ENCODE measurements around the gene ACTN4. TPM values are rescaled to one million over a fixed set of nuclear protein-coding genes. Genes with fewer than 3 reads are reported as not detected.

ACTN4 gene
- polyA plus RNA-seq, 6 donors from 2014 or later = 6.8 to 15.8 (median 10.6) TPM

GRCh38 chr19:38692458-38693379 lies 45.3 kb downstream of the ACTN4 start:
- peak overlapping the region in 4 of 8 donors; percentile 42 to 73 (median 60) for H3K4me3 Mint-ChIP-seq
- peaks cover 37 to 76% (median 64%) of the 10 kb centered on the region in 3 donors for H3K4me1 Mint-ChIP-seq
- no peaks in the 10 kb centered on the region for H3K27me3 Mint-ChIP-seq
- no peaks in the 10 kb centered on the region for H3K9me3 Mint-ChIP-seq
- H3K27ac Mint-ChIP-seq = peak overlapping the region in 4 of 6 donors; percentile 62 to 94 (median 70)
- ATAC-seq (ENCODE audit: low read depth in 2 of 2) (no peak), DNase-seq (no peak)
- no peaks in the 10 kb centered on the region for H3K36me3 Mint-ChIP-seq

- Mint-ChIP-seq H3K4me1 (peaks cover 44 to 71% (median 67%) of the 10 kb centered on the region in 3 donors), H3K36me3 (no peaks in the 10 kb centered on the region), H3K27ac (peak overlapping the region; percentile 36 to 94 (median 75)), H3K4me3 (peak overlapping the region in 7 of 8 donors; percentile 26 to 73 (median 57)), H3K9me3 (no peaks in the 10 kb centered on the region), H3K27me3 (no peaks in the 10 kb centered on the region)
- peak; percentile 52 to 65 for ATAC-seq (ENCODE audit: low read depth in 2 of 2)
- no peak for DNase-seq
These were observed 46.2 kb downstream of the ACTN4 start for GRCh38 chr19:38693380-38694223.

- peak overlapping the region; percentile 3 to 77 (median 68) for H3K4me3 Mint-ChIP-seq
- H3K9me3 Mint-ChIP-seq = no peaks in the 10 kb centered on the region
- DNase-seq (no peak), ATAC-seq (ENCODE audit: low read depth in 2 of 2) (peak; percentile 58 to 60)
- no peaks in the 10 kb centered on the region for H3K36me3 Mint-ChIP-seq
- H3K27ac Mint-ChIP-seq = peak overlapping the region; percentile 61 to 89 (median 82)
- peaks cover 44 to 65% (median 64%) of the 10 kb centered on the region in 3 donors for H3K4me1 Mint-ChIP-seq
- H3K27me3 Mint-ChIP-seq = no peaks in the 10 kb centered on the region
These were observed 47.9 kb downstream of the ACTN4 start for GRCh38 chr19:38695317-38695683.

- Mint-ChIP-seq H3K36me3 (no peaks in the 10 kb centered on the region), H3K4me1 (peaks cover 47 to 65% (median 64%) of the 10 kb centered on the region in 3 donors), H3K9me3 (no peaks in the 10 kb centered on the region), H3K4me3 (peak overlapping the region in 4 of 8 donors; percentile 12 to 77 (median 69)), H3K27ac (peak overlapping the region in 4 of 6 donors; percentile 57 to 87 (median 76)), H3K27me3 (no peaks in the 10 kb centered on the region)
- ATAC-seq (ENCODE audit: low read depth in 2 of 2) (no peak), DNase-seq (no peak)
These were observed 48.6 kb downstream of the ACTN4 start for GRCh38 chr19:38695832-38696728.

GRCh38 chr19:38696729-38697055 lies 49.2 kb downstream of the ACTN4 start:
- Mint-ChIP-seq H3K36me3 (no peaks in the 10 kb centered on the region), H3K27ac (peak overlapping the region in 1 of 6 donors; percentile 8), H3K9me3 (no peaks in the 10 kb centered on the region), H3K4me1 (peaks cover 47 to 64% (median 60%) of the 10 kb centered on the region in 3 donors), H3K4me3 (no peak overlapping the region), H3K27me3 (no peaks in the 10 kb centered on the region)
- no peak for DNase-seq
- ATAC-seq (ENCODE audit: low read depth in 2 of 2) = no peak

GRCh38 chr19:38697197-38697596 lies 49.7 kb downstream of the ACTN4 start:
- Mint-ChIP-seq H3K4me1 (peaks cover 47 to 59% (median 55%) of the 10 kb centered on the region in 3 donors), H3K27ac (no peak overlapping the region), H3K27me3 (no peaks in the 10 kb centered on the region), H3K4me3 (no peak overlapping the region), H3K36me3 (no peaks in the 10 kb centered on the region), H3K9me3 (no peaks in the 10 kb centered on the region)
- ATAC-seq (ENCODE audit: low read depth in 2 of 2) (no peak), DNase-seq (no peak)

- no peaks in the 10 kb centered on the region for H3K36me3 Mint-ChIP-seq
- no peak for ATAC-seq (ENCODE audit: low read depth in 2 of 2)
- H3K4me1 Mint-ChIP-seq = peaks cover 43 to 55% (median 51%) of the 10 kb centered on the region in 3 donors
- no peak overlapping the region for H3K4me3 Mint-ChIP-seq
- H3K27me3 Mint-ChIP-seq = no peaks in the 10 kb centered on the region
- H3K9me3 Mint-ChIP-seq = no peaks in the 10 kb centered on the region
- no peak overlapping the region for H3K27ac Mint-ChIP-seq
- no peak for DNase-seq
These were observed 50.2 kb downstream of the ACTN4 start for GRCh38 chr19:38697641-38698071.

- peaks cover 40 to 47% (median 44%) of the 10 kb centered on the region in 3 donors for H3K4me1 Mint-ChIP-seq
- DNase-seq = no peak
- no peak for ATAC-seq (ENCODE audit: low read depth in 2 of 2)
- no peak overlapping the region for H3K4me3 Mint-ChIP-seq
- no peaks in the 10 kb centered on the region for H3K27me3 Mint-ChIP-seq
- peak overlapping the region in 3 of 6 donors; percentile 9 to 66 (median 59) for H3K27ac Mint-ChIP-seq
- no peaks in the 10 kb centered on the region for H3K9me3 Mint-ChIP-seq
- H3K36me3 Mint-ChIP-seq = no peaks in the 10 kb centered on the region
These were observed 51.0 kb downstream of the ACTN4 start for GRCh38 chr19:38698225-38699026.

GRCh38 chr19:38699027-38699346 lies 51.5 kb downstream of the ACTN4 start:
- DNase-seq (no peak), ATAC-seq (ENCODE audit: low read depth in 2 of 2) (no peak)

GRCh38 chr19:38699647-38700349 lies 52.3 kb downstream of the ACTN4 start:
- Mint-ChIP-seq H3K27me3 (no peaks in the 10 kb centered on the region), H3K36me3 (no peaks in the 10 kb centered on the region), H3K27ac (peak overlapping the region in 2 of 6 donors; percentile 9 to 57), H3K9me3 (no peaks in the 10 kb centered on the region), H3K4me1 (peaks cover 28 to 34% (median 33%) of the 10 kb centered on the region in 3 donors), H3K4me3 (peak overlapping the region in 1 of 8 donors; percentile 21)
- DNase-seq (no peak), ATAC-seq (ENCODE audit: low read depth in 2 of 2) (no peak)

More at GRCh38 chr19:38699027-38699346, 51.5 kb downstream of the ACTN4 start:
- H3K9me3 Mint-ChIP-seq = no peaks in the 10 kb centered on the region
- H3K4me1 Mint-ChIP-seq = peaks cover 35 to 42% (median 39%) of the 10 kb centered on the region in 3 donors
- no peak overlapping the region for H3K4me3 Mint-ChIP-seq
- no peaks in the 10 kb centered on the region for H3K27me3 Mint-ChIP-seq
- H3K27ac Mint-ChIP-seq = peak overlapping the region in 2 of 6 donors; percentile 9 to 66
- H3K36me3 Mint-ChIP-seq = no peaks in the 10 kb centered on the region

GRCh38 chr19:38700350-38700901 lies 53.0 kb downstream of the ACTN4 start:
- Mint-ChIP-seq H3K9me3 (no peaks in the 10 kb centered on the region), H3K4me1 (peaks cover 21 to 27% (median 27%) of the 10 kb centered on the region in 3 donors), H3K27ac (peak overlapping the region in 2 of 6 donors; percentile 57 to 70), H3K4me3 (no peak overlapping the region), H3K27me3 (no peaks in the 10 kb centered on the region), H3K36me3 (no peaks in the 10 kb centered on the region)
- no peak for ATAC-seq (ENCODE audit: low read depth in 2 of 2)
- DNase-seq = no peak
